Suppressor macrophage treated with lipopolysaccharide for 4 hours (primary cell): Measurements from ENCODE around the gene NCAPG2.
A peak's percentile ranks its signal among the peaks of the same experiment; 100 is the strongest.

ENCODE experiments used
- DNase-seq: peaks from one replicate; pipeline ENCODE4 v3.0.0-alpha.2; 2020

The NCAPG2 gene

DNA sequence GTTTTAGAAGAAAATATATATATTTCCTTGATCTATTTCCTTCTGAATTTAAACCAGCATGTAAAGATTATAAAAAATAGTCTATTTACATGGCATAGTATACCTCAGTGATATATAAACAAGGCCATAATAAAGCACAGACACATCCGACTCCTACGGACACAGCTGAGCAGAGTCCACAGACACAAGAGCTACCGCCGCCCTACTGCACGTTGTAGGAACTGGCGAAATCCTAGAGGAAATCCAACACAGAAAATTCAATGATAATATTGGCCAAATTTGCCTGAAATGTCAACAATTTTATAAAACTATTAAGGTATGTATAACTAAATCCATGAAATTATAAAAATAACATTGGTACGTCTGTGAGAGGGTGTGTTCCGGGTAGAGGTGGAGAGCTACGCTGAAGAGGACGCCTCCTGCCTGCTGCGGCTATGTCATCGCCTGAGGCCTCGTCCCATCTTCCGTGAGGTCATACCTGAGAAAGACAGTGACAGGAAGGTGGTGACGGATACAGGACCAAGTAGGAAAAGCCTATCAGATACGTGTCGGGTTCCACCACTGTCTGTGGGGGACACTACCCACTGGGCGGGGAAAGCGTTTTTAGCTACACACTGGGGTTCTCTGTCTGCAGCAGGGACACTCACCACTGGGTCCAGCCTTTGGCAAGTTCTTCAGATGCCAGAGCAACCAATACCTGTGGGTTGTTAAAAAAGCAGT lies 29.3 kb upstream of the NCAPG2 start:
- no peak for DNase-seq

DNA sequence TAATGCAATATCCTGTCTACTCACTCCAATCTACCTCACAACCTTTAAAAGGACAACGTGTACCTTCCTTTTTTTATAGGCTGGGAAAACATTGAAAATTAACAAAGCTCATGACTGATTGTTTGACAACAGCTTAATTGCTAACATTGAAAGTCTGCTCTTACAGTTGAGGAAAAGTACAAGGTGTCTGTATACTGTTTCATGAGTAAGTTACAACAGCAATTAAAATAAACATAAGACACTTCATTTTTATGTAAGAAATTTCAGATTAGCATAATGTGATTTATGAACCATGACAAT lies 28.6 kb upstream of the NCAPG2 start:
- no peak for DNase-seq

DNA sequence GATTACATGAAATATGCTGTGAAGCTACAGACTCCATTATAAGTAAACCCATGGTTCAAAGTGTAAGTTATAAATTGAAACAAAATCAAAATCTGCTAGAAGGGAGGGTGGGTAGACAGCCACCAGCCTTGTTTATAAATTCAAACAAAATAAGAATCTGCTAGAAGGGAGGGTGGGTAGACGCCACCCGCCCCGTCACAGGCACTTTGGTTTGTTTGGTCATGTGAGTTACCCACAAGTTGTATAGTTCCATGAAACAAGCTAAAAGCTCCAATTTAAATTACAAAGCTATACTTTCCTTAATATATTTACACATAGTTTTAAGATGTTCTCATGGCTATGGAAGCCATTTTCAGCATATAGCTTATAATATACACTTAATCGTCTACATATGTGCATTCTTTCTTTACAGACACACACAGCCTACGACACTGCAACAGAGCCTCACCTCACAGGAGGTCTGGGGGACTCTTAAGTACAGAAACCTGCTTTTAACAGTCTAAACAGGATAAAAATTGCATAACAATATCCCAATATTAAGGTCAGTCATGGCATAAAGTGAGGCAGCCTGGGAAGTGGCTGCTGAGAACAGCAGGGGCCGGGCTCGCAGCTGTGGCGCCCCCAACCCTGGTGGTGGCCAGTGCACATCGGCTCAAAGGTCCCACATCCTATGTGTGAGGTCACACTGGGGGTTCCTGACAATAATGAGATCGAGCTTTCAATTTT lies 28.1 kb upstream of the NCAPG2 start:
- DNase-seq = no peak

DNA sequence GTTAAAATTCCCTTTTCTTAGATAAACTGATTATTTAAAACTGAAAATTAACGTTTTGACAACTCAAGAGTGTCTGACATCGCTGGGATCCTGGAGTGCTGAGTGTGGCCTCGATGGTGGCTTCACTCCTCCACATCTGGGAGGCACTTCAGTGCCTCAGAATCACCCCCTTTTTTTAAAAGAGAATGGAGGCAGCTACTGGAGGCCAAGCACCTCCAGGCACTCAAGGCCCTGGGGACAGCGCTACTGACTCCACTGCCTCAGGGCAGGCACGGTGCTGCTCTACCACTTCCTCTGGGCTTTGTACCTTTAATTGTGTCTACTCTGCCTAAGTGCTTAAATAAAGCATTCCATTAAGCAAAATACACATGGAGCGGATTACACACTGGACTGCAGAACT lies 27.2 kb upstream of the NCAPG2 start:
- no peak for DNase-seq

DNA sequence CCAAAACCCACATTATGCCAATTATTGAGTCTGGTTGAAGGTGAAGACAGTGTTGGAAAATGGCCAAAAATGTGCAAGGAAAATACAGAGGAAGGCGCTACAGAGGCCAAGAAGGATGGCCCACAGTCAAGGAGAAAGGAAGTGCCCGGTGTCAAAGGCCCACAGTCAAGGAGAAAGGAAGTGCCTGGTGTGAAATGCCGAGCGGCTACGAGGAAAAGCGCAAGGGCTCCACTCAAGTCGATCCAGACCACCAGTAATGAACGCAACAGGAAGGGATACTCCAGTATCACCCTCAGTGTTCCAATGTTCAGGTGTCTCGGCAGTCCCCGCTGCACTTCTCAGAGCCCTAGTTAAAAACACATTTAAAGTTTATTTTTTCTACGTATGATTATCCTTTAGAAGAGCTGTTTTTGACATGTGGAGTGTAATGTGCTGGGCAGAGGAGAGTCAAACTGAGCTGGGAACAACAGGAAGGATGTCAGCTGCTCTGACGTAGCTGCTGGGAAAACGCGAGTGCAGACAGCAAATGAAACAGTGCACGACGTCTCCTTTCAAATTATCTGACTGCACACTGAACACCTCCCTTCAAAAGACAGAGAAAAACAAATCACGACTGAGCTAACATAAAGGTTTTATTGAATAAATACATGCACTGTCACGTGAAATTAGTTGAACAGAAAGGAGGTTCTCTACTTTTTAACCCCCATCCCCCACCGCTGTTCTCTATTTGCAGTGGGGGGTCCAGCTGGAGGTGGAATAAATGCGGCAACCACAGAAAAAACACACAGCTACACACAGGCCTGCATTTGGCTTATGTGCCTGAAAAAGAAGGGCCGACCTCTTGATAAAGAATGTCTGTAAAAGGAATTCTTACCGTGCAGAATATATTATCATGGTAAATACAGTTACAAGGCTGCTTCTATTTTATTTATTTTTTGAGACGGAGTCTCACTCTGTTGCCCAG lies 26.1 kb upstream of the NCAPG2 start:
- no peak for DNase-seq

DNA sequence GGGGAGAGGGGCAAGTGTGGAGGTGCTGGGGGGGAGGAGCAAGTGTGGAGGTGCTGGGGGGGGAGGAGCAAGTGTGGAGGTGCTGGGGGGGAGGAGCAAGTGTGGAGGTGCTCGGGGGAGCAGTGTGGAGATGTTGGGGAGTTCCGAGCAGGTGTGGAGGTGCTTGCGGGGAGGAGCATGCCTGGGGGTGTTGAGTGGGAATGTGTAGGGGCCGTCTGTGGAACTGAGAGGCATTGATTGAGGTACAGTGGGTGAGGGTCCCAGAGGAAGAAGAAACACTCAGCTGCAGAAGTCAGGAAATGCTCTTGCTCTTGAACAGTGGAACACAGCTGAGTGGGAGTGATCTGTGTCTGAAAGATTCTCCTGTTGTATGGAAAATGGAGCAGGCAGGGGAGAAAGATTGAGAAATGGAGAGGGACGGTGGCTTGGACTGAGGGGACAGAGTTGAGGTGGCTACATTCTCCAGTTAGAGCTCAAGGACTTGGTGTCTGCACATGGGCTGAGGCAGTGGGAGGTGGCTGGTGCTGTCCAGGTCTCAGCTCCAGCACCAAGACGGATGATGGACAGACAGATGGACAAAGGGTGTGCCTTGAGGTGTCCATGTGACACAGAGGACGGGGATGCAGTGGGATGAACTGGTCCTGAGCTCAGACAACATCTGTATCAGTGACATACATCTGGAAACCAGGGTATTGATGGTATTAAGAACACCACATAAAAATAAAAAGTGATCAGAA lies 25.2 kb upstream of the NCAPG2 start:
- no peak for DNase-seq

DNA sequence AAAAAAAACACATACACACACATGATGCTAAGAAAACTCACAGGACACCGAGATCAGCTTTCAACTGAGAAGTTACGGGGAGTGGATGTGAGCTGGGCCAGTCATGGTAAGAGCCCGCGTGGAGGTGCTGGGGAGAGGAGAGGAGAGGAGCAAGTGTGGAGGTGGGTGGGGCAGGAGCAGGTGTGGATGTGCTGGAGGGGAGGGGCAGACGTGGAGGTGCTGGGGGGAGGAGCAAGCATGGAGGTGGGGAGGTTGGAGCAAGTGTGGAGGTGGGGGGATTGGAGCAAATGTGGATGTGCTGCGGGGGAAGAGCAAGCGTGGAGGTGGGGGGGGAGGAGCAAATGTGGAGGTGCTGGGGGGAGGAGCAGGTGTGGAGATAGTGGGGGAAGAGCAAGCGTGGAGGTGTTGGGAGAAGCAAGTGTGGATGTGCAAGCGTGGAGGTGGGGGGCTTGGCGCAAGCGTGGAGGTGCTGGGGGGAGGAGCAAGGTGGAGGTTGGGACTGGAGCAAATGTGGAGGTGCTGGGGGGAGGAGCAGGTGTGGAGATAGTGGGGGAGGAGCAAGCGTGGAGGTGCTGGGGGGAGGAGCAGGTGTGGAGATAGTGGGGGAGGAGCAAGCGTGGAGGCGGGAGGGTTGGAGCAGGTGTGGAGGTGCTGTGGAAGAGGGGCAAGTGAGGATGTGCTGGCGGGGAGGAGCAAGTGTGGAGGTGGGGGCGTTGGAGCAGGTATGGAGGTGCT lies 24.5 kb upstream of the NCAPG2 start:
- DNase-seq = no peak

DNA sequence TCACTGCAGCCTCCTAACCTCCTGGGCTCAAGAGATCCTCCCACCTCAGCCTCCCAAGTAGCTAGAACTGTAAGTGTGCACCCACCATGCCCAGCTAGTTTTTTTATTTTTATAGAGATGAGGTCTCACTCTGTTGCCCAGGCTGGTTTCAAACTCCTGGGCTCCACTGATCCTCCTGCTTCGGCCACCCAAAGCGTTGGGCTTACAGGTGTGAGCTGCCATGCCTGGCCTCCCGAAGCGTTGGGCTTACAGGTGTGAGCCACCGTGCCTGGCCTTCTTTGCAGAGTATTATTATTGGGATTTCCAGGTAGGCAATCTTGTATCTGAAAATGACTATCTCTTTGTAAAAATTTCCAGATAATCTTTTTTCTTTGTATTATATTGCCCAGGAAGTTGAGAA lies 23.1 kb upstream of the NCAPG2 start:
- DNase-seq = no peak

DNA sequence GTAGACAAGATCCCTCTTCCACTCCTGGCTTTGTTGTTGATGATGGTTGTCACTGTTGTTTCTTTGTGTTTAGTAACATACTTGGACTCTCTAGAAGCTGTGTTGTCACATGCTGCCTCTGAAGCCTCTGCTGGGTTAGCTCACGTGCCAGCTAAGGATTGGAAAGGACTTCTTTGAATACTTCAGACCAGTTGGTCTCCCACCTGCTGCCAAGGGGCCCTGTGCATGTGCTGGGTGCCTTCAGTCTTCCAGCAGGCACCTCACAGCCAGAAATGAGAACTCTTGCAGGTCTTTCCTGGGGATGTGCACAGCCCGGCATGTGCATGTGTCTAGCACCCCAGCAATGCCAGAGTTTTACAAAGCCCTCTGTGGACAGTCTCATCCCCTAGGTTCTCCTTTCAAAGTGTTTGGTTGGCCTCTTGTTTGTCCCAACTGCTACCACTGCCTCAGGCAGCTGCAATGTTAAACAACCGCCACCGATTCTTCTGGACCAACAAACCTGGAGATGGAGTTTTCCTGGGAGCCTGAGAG lies 21.7 kb upstream of the NCAPG2 start:
- DNase-seq = no peak

DNA sequence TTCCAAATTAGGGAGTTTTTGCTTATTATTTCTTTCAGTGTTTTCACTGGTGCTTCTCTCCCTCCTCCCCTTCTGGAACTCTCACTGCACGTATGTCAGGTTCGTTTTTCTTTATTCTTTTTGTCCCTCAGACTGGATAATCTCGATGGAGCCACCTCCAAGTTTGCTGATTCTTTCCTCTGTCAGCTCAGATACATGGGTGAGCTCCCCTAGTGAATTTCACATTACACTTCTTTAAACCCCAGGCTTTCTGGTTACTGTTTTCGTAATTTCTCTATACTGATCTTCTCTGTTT lies 20.8 kb upstream of the NCAPG2 start:
- DNase-seq = no peak

DNA sequence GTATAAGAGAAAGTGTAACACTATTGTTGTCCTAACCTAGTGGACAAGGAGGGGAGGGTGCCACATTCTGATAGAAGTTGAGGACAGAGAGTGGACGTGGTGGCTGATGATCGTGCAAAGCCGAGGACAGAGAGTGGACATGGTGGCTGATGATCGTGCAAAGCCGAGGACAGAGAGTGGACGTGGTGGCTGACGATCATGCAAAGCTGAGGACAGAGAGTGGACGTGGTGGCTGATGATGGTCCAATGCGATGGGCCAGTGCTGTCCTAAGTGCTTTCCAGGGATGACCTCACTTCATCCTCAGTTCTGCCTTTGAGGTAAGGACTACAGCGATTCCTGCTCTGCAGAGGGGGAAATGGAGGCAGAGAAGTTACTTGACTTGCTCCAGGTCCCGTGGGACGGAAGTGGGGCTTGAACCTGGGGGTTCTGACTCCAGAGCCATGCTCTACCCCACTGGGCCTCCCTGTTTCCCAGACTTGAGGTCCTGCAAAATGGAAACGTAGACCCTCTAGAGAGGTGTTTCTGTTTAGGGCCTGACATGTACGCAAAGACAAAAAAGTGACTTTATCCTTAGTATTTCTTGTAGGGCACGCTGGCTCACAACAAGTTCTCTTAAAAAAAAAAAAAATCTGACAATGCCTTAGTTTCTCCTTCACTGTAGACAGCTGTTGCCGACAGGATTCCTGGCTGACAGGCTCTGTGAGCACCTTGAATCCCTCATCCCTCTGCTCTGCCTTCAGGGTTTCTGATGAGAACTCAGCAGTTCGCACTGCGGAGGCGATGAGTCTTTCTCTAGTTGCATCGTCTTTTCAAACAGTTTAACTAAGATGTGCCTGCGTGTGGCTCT lies 20.3 kb upstream of the NCAPG2 start:
- no peak for DNase-seq

DNA sequence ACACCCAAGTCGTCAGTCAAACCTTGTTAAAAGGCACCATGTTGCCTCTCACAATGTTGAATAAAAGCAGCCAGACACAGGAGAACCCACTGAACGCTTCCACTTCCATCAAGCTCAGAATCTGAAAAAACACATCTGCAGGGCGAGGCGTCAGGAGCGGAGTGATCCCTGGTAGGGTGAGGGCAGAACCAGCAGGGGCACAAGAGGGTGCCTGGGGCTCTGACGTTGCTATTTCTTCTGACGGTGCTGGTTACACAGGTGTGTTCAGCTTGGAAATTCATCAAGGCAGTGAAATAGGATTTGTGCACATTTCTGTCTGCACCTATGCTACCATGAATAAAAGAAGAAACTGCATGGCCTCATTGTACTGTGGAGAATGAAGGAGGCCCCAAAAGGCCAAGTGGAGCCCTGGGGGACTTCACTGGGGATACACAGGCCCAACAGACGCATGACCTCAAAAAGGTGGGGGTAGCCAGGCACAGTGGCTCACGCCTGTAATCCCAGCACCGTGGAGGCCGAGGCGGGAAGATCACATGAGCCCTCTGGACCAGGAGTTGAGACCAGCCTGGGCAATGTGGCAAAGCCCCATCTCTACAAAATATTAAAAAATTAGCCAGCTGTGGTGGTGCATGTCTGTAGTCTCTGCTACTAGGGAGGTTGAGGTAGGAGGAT lies 19.2 kb upstream of the NCAPG2 start:
- no peak for DNase-seq

DNA sequence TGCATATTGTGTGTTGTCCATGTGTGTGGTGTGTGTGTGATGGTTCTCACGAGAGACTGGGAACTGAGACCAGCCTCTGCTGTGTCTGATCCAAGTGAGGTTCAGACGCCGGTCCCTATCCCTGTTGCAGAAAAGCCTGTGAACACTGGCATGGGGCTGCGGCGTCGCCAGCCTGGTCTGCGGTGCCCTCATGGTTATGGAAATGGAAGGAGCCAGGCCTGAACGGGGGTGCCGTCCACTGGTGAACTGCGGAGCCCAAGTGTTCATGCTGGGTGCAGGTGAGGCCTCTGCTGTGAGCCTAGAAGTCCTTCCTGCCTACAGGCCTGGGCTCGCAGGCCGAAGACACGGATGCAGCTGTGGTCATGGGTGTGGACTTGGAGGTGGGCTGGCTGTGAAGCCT lies 18.7 kb upstream of the NCAPG2 start:
- no peak for DNase-seq

DNA sequence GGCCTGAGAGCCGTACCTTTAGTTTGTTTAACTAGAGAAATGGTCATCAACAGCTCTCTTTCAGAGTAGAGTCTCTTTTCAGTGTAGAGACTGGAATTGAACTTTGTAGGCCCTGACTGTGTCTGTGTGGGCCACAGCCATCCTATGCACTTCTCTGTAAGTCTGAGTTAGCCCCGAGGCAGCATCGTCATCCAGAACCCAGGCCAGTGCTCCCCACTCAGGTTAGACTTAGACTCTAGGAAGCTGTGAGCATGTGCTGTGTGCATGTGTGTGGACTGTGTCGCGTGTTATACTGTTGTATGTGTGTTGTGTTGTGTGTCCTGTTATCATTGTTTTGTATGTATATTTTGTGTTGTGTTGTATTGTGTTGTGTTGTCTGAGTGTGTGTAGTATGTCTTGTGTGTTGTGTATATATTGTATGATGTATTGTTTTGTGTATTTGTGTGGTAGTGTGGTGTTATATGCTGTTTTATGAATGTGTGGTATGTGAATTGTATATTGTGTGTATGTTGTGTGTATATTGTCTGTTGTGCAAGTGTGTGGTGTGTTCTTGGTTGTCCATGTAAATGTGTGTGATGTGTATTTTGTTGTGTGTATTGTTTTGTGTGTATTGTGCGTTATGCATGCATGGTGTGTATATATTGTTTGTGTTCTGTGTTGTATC lies 18.1 kb upstream of the NCAPG2 start:
- no peak for DNase-seq

DNA sequence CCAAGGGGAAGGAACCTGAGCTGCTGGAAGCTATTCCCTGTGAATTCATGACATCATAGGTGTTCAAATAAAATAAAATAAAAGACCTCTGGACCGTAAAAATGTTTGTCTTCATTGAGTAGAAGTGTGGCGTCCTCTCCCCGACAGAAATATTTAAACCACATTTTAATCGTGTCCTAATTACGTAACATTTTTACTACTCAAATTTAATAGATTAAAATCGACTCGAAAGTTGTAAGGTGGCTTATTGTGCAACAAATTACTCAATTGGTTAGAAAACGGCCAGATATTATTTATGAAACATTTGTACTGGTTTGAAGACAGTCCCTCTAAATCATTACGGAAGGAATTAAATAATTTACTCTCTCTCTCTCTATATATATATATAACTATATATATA lies 15.5 kb upstream of the NCAPG2 start:
- no peak for DNase-seq

DNA sequence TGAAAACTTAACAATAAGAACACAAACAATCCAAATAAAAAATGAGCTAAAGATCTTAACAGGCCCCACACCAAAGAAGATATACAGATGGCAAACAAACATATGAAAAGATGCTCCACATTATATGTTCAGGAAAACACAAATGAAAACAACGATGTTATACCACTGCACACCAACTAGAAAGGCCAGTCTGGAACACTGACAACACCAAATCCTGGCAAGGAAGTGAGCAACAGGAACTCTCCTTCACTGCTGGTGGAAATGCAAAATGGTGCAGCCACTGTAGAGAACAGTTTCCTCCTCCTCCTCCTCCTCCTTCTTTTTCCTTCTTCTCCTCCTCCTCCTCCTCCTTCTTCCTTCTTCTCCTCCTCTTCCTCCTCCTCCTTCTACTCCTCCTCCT lies 12.2 kb upstream of the NCAPG2 start:
- DNase-seq = no peak

DNA sequence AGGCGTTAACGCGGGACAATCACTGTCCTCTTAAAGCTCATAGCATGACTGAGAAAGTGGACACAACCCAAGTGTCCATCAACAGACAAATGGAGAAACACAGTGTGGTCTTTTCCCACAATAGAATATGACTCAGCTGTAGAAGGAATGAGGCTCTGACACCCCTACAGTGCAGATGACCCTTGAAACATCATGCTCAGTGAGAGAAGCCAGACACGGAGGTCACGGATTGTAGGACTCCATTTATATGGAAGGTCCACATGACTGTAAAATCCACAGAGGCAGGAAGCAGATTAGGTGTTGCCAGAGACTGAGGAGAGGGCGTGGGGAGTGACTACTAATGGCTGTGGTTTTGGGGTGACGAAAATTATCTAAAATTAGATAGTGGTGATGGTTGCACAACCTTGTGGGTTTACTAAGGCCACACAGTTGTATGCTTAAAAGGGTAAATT lies 6.1 kb upstream of the NCAPG2 start:
- peak; percentile 88 for DNase-seq

DNA sequence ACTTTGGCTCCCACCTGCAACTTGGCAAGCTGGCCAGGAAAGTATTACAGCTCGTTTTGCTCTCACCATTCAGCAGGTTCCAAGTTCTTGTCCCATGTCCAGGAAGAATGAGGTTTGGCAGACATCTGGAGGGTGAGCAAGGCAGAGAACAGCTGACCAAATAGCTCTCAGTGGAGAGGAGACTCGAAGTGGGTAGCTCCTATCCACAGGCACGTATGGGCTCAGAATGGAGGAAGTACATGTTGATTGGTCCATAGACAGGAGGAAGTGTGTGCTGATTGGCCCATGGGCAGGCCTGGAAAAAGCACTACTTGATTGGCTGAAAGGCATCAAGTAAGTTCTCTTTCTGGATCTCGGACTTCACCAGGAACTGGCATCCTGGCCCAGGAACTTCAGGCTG lies 3.0 kb upstream of the NCAPG2 start:
- no peak for DNase-seq

DNA sequence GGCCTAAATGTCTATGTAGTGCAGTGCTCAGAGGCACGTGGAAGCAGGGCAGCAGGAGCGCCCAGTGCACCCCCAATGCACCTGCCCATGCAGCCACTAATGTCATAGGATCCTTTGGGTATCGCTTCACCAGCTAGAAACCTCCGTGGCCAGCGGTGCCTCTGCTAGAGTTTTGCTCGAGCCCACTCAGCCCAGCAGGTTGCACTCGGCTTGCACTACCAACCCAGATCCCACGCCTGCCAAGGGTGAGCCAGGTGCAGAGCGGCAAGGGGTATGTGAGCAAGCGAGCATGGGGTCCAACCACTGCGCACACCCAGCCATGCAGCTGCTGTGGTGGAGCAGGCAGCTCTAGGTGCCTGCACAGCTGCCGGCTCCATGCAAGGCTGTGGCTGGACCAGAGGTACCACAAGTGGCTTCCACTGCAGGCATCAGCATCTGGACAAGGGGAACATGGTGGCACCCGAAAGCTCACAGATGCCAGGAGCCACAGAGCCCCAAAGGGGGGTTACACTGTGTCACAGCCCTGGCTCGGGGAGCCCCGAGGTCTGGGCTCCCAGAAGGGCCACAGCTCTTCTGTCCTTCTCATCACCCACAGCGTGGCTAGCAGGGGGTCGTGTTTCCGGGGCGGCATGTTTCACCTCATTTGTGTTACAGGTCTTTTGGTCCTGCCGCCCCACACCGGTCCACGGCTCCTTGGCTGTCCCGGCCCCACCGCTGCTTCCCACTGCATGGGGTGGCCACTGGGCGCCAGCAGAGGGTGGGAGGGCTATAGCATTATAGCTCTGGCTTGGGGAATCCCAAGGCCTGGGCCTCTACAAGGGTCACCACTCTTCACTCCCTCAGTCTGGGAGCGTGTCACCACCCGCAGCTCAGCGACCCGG lies 2.3 kb upstream of the NCAPG2 start:
- no peak for DNase-seq
